PC-3 (cell line): Measurements from ENCODE around the gene ETNK2. TPM values are rescaled to one million over a fixed set of nuclear protein-coding genes. Genes with fewer than 3 reads are reported as not detected.
"Not testable (repeated sequence)": the region's sequence is repeated elsewhere in the genome, so short reads cannot be mapped to it uniquely, and the experiment has no call there.

Source experiments
- ATAC-seq: fragments of 200-7000 bp; cut with Tn5 transposase; 2 replicates; pipeline ENCODE4 v1.9.1; 2020; ENCODE audit warnings: mild to moderate bottlenecking, moderate library complexity
- BruUV-seq: library from RNA; stranded (reverse); fragments of 400-500 nt; replicated peaks from 2 replicates; lab custom pipeline; 2021; lab: Mats Ljungman, UMichigan
- CTCF ChIA-PET: fragments of 300-600 bp; sonication (Branson Sonifier 250); formaldehyde crosslinking; loops from one replicate; lab custom pipeline; 2022; ENCODE audit warnings: antibody characterized with exemption; lab: Charles Lee
- POLR2A ChIA-PET: fragments of 300-600 bp; sonication (Branson Sonifier 250); formaldehyde crosslinking; loops from one replicate; lab custom pipeline; 2022; ENCODE audit warnings: antibody characterized with exemption; ENCODE audit not compliant: unreplicated experiment; lab: Charles Lee
- DNase-seq: peaks from one replicate; pipeline ENCODE4 v3.0.0-alpha.2; 2015
- H2AFZ ChIP-seq: fragments of 300-600 bp; sonication (generic); 2 replicates; pipeline ENCODE4 v1.6.0; 2016; ENCODE audit warnings: antibody characterized with exemption, low read length
- H3F3A ChIP-seq: fragments of 300-600 bp; sonication (generic); one replicate; pipeline ENCODE4 v1.6.0; 2017; ENCODE audit warnings: antibody characterized with exemption, low read length, control low read depth, mild to moderate bottlenecking; ENCODE audit not compliant: unreplicated experiment
- H3K27ac ChIP-seq: fragments of 300-600 bp; sonication (generic); 2 replicates; pipeline ENCODE4 v1.5.1; 2016; ENCODE audit warnings: mild to moderate bottlenecking, low read length
- H3K27me3 ChIP-seq: fragments of 300-600 bp; sonication (generic); 2 replicates; pipeline ENCODE4 v1.6.1; 2016; ENCODE audit warnings: low read length, mixed read lengths
- H3K36me3 ChIP-seq: fragments of 300-600 bp; sonication (generic); 2 replicates; pipeline ENCODE4 v1.6.1; 2016; ENCODE audit warnings: low read depth, mixed run types, low read length, mixed read lengths
- H3K4me1 ChIP-seq: fragments of 300-600 bp; sonication (generic); 2 replicates; pipeline ENCODE4 v1.5.1; 2016; ENCODE audit warnings: low read length; ENCODE audit not compliant: insufficient read depth
- H3K4me2 ChIP-seq: fragments of 300-600 bp; sonication (generic); 2 replicates; pipeline ENCODE4 v1.6.0; 2016; ENCODE audit warnings: low read length
- H3K4me3 ChIP-seq: fragments of 300-600 bp; sonication (generic); 2 replicates; pipeline ENCODE4 v1.5.1; 2016; ENCODE audit warnings: mild to moderate bottlenecking, low read length, mixed read lengths
- H3K79me2 ChIP-seq: fragments of 300-600 bp; sonication (generic); 2 replicates; pipeline ENCODE4 v1.6.1; 2017; ENCODE audit warnings: low read length, mixed read lengths
- H3K9ac ChIP-seq: fragments of 300-600 bp; sonication (generic); 2 replicates; pipeline ENCODE4 v1.6.0; 2016; ENCODE audit warnings: mild to moderate bottlenecking, low read length
- H3K9me2 ChIP-seq: fragments of 300-600 bp; sonication (generic); replicated peaks from 2 replicates; pipeline ENCODE4 v1.6.1; 2016; ENCODE audit warnings: mixed run types, low read length, mixed read lengths
- H3K9me3 ChIP-seq: fragments of 300-600 bp; sonication (generic); 2 replicates; pipeline ENCODE4 v1.6.1; 2016; ENCODE audit warnings: low read length, mixed read lengths
- H4K20me1 ChIP-seq: fragments of 300-600 bp; sonication (generic); 2 replicates; pipeline ENCODE4 v1.6.1; 2016; ENCODE audit warnings: low read length, mixed read lengths
- CTCF ChIP-seq: fragments of 300-600 bp; sonication (generic); conservative IDR thresholded peaks from 2 replicates; pipeline ENCODE4 v1.5.1; 2017; ENCODE audit warnings: antibody characterized with exemption, low read depth, mild to moderate bottlenecking, low read length
- EZH2 ChIP-seq: fragments of 300-600 bp; sonication (generic); IDR thresholded peaks from one replicate; pipeline ENCODE4 v1.6.1; 2017; ENCODE audit warnings: antibody characterized with exemption, mild to moderate bottlenecking, low read length; ENCODE audit not compliant: unreplicated experiment
- EZH2phosphoT487 ChIP-seq: fragments of 300-600 bp; sonication (generic); IDR thresholded peaks from 2 replicates; pipeline ENCODE4 v1.6.1; 2018; ENCODE audit warnings: mild to moderate bottlenecking, antibody characterized with exemption, low read length, borderline replicate concordance
- intact Hi-C: fragments of 100-400 bp; cut with micrococcal nuclease; formaldehyde crosslinking; loops from 2 replicates; pipeline ENCODE4 v1.9.0; 2023
- total RNA-seq: library from RNA; depleted of rRNA; stranded (reverse); fragments of >200 nt; gene quantifications from 2 replicates; pipeline ENCODE4 v1.2.3, GENCODE V29; 2014

Gene ETNK2
- total RNA-seq, 1 experiment from 2014 or later, result 37.1 TPM

DNA sequence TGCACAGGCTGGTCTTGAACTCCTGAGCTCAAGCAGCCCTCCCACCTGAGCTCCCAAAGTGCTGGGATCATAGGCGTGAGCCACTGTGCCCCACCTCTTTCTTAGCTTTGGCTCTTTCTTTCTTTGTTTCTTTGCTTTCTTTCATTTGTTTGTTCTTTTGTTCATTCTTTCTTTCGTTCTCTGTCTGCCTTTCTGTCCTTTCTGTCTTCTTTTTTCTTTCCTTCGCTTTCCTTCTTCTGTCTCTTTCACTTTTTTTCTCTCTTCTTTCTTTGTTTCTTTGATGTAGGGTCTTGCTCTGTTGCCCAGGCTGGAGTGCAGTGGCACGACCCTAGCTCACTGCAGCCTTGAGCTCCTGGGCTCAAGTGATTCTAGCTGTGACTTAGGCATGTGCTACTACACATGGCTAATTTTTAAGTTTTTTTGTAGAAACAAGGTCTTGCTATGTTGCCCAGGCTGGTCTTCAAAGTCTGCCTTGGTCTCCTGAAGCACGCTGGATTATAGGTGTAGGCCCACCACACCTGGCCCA lies 60.0 kb downstream of the ETNK2 start:
- Histone ChIP-seq H3F3A (no peaks in the 10 kb centered on the region), H3K4me3 (no peak overlapping the region), H3K79me2 (peaks cover 100% of the 10 kb centered on the region), H3K27me3 (no peaks in the 10 kb centered on the region), H3K9ac (no peak overlapping the region), H3K27ac (no peak overlapping the region), H3K4me2 (no peak overlapping the region), H4K20me1 (peaks cover 47% of the 10 kb centered on the region), H3K9me2 (no peaks in the 10 kb centered on the region), H3K4me1 (peaks cover 24% of the 10 kb centered on the region), H3K36me3 (no peaks in the 10 kb centered on the region), H3K9me3 (no peaks in the 10 kb centered on the region), H2AFZ (no peak overlapping the region)
- DNase-seq (no peak), ATAC-seq (no peak)
- intact Hi-C loops, result no loop called here
- CTCF ChIA-PET, result interaction anchor here (0.6 kb wide), 1 partner anchor 118 kb away, joined by 3 read pairs; no protein-coding TSS in a partner anchor
- BruUV-seq, result no TSS peak
- POLR2A ChIA-PET, result no interaction called here
- TF ChIP-seq EZH2phosphoT487 (no peak), CTCF (no peak), EZH2 (no peak)

GRCh38 chr1:204091066-204091465 lies 60.8 kb downstream of the ETNK2 start:
- H2AFZ ChIP-seq, result no peak overlapping the region
- H3K36me3 ChIP-seq, result no peaks in the 10 kb centered on the region
- intact Hi-C loops, result no loop called here
- TF ChIP-seq CTCF (no peak), EZH2 (no peak), EZH2phosphoT487 (no peak)
- DNase-seq (no peak), ATAC-seq (no peak)
- CTCF ChIA-PET, result interaction anchor here (0.6 kb wide), 1 partner anchor 119 kb away, joined by 3 read pairs; no protein-coding TSS in a partner anchor
- peaks cover 47% of the 10 kb centered on the region for H4K20me1 ChIP-seq
- no peak overlapping the region for H3K4me3 ChIP-seq
- no peaks in the 10 kb centered on the region for H3K9me3 ChIP-seq
- H3K4me2 ChIP-seq, result no peak overlapping the region
- no TSS peak for BruUV-seq
- peaks cover 23% of the 10 kb centered on the region for H3K4me1 ChIP-seq
- H3F3A ChIP-seq, result no peaks in the 10 kb centered on the region
- H3K27me3 ChIP-seq, result no peaks in the 10 kb centered on the region
- H3K27ac ChIP-seq, result no peak overlapping the region
- H3K9ac ChIP-seq, result no peak overlapping the region
- H3K9me2 ChIP-seq, result no peaks in the 10 kb centered on the region
- peaks cover 100% of the 10 kb centered on the region for H3K79me2 ChIP-seq
- POLR2A ChIA-PET, result no interaction called here

- H3F3A ChIP-seq, CTCF ChIA-PET, H3K4me3 ChIP-seq, BruUV-seq, H3K27ac ChIP-seq, H3K9me3 ChIP-seq, H3K27me3 ChIP-seq, ATAC-seq, POLR2A ChIA-PET, H3K9me2 ChIP-seq, intact Hi-C loops, H3K9ac ChIP-seq, H2AFZ ChIP-seq, H3K4me2 ChIP-seq, DNase-seq, H3K36me3 ChIP-seq: not testable (repeated sequence)
- peaks cover 47% of the 10 kb centered on the region for H4K20me1 ChIP-seq
- H3K4me1 ChIP-seq, result peaks cover 23% of the 10 kb centered on the region
- H3K79me2 ChIP-seq, result peaks cover 100% of the 10 kb centered on the region
Measured at GRCh38 chr1:204090132-204090531, 61.7 kb downstream of the ETNK2 start.
